Hematopoietic multipotent progenitor cell treated with erythropoietin and hydrocortisone succinate and interleukin-3 and kit ligand, for 4 days (in vitro differentiated cells): ENCODE results near the gene CREBL2.
"Not testable (repeated sequence)": the region's sequence is repeated elsewhere in the genome, so short reads cannot be mapped to it uniquely, and the experiment has no call there.

Source experiments
- DNase-seq: peaks from one replicate; pipeline ENCODE4 v3.0.0-alpha.2; 2015

CREBL2 gene

GRCh38 chr12:12611512-12612306, at the start of gene CREBL2:
Gene CREBL2, plus strand, starts transcription at chr12:12611876. Its CDS starts 297 bp downstream, at chr12:12612173.
- DNase-seq, result peak; percentile 98

- peak; percentile 48 for DNase-seq
These were observed 49.6 kb upstream of the CREBL2 start for GRCh38 chr12:12562016-12562483.

- peak; percentile 89 for DNase-seq
These were observed 49.0 kb upstream of the CREBL2 start, which contains the start of gene DUSP16 for GRCh38 chr12:12562585-12563261. Gene DUSP16, minus strand, starts transcription at chr12:12562863. Its CDS starts 41,765 bp downstream, at chr12:12521098.

- DNase-seq, result no peak
These were observed 48.3 kb upstream of the CREBL2 start for GRCh38 chr12:12563290-12563928.

GRCh38 chr12:12564911-12565310, 46.8 kb upstream of the CREBL2 start:
- DNase-seq, result no peak

GRCh38 chr12:12565971-12566370, 45.7 kb upstream of the CREBL2 start:
- DNase-seq, result not testable (repeated sequence)

- no peak for DNase-seq
These were observed 39.0 kb upstream of the CREBL2 start for GRCh38 chr12:12572659-12573058.

GRCh38 chr12:12577786-12578185, 33.9 kb upstream of the CREBL2 start:
- no peak for DNase-seq

GRCh38 chr12:12580716-12581115, 31.0 kb upstream of the CREBL2 start:
- not testable (repeated sequence) for DNase-seq

GRCh38 chr12:12582193-12582881, 29.3 kb upstream of the CREBL2 start:
- no peak for DNase-seq

GRCh38 chr12:12582895-12583303, 28.8 kb upstream of the CREBL2 start:
- DNase-seq, result no peak

GRCh38 chr12:12583510-12584178, 28.0 kb upstream of the CREBL2 start:
- DNase-seq, result no peak

- no peak for DNase-seq
These were observed 26.4 kb upstream of the CREBL2 start for GRCh38 chr12:12585115-12585863.

GRCh38 chr12:12586879-12587675, 24.6 kb upstream of the CREBL2 start:
- DNase-seq, result no peak

- no peak for DNase-seq
These were observed 23.8 kb upstream of the CREBL2 start for GRCh38 chr12:12587878-12588277.

GRCh38 chr12:12588436-12588835, 23.2 kb upstream of the CREBL2 start:
- not testable (repeated sequence) for DNase-seq

GRCh38 chr12:12590961-12591360, 20.7 kb upstream of the CREBL2 start:
- no peak for DNase-seq

- no peak for DNase-seq
These were observed 18.7 kb upstream of the CREBL2 start for GRCh38 chr12:12592930-12593329.

GRCh38 chr12:12595929-12596328, 15.7 kb upstream of the CREBL2 start:
- DNase-seq, result not testable (repeated sequence)

GRCh38 chr12:12596598-12596997, 15.1 kb upstream of the CREBL2 start:
- DNase-seq, result not testable (repeated sequence)

GRCh38 chr12:12598864-12599263, 12.8 kb upstream of the CREBL2 start:
- DNase-seq, result no peak
